ENCODE results near the gene ZP4.

Gene ZP4, protein sequence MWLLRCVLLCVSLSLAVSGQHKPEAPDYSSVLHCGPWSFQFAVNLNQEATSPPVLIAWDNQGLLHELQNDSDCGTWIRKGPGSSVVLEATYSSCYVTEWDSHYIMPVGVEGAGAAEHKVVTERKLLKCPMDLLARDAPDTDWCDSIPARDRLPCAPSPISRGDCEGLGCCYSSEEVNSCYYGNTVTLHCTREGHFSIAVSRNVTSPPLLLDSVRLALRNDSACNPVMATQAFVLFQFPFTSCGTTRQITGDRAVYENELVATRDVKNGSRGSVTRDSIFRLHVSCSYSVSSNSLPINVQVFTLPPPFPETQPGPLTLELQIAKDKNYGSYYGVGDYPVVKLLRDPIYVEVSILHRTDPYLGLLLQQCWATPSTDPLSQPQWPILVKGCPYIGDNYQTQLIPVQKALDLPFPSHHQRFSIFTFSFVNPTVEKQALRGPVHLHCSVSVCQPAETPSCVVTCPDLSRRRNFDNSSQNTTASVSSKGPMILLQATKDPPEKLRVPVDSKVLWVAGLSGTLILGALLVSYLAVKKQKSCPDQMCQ

DNA sequence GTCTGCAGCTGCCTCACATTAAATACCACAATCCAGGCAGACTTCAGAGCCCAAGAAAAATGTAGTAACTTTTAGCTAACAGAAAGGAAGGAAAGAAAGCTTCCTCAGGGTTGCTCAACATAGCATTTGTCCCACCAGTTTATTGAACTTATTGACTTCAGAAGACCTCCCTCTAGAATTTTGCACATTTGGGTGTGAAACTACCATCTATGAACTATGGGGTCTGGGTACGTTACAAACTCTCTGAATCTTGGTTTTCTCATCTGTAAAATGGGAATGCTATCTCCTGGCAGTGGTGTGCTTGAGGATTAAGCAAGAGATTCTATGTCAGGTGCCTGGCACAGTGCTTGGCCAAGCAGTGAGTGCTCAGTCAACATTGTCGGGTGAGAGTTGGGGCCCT is at the start of gene ZP4:
TSS of gene ZP4 (minus strand) at position 101 of the 400 bp plus-strand sequence. CDS start 287 bp downstream, outside the sequence.
- Mint-ChIP-seq H3K9me3 (no peaks in the 10 kb centered on the region), H3K4me1 (ENCODE audit: low read depth) (no peaks in the 10 kb centered on the region), H3K27ac (no peak within 1 kb of the TSS), H3K36me3 (ENCODE audit: low read depth) (no peaks in the 10 kb centered on the region), H3K27me3 (no peaks in the 10 kb centered on the region), H3K4me3 (no peak within 1 kb of the TSS)

DNA sequence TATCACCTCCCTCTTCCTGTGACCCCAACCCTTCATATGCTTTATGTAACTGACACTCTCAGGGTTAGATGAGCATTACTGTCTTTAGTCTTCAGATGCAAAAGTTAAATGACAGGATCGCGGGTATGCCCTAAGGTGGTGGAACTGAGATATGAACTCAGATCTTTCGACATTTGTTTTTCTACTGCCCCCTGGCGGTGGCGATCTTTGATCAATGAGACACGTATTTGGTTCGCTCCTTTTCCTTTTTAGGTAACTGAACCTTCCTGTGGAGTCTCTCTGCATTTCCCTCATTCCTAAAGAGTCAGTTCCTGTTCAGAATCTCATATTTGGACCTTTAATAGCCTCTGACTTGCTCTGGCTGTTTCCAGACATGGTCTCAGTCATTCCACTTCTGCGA is 47.8 kb upstream of the ZP4 start:
- H3K27me3 Mint-ChIP-seq: no peaks in the 10 kb centered on the region

DNA sequence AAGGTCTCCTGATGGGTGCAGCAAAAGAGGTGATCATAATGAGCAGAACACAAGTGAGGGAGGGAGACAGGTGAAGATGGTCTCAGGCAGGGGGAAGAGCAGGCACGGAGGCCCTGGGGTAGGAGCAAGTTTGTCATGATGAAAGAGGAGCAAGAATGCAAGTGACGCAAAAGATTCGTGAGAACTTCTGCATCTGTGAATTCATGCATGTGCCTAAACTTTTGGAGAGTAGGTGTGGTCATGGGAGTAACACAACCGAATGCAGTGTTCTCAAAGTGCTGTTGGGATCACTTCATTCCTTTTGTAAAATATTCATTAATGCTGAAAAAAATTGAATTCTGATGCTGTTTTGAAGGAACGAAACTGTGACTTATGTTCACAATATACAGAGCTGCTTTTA is 47.3 kb upstream of the ZP4 start:
- no peaks in the 10 kb centered on the region for H3K27me3 Mint-ChIP-seq
- H3K9me3 Mint-ChIP-seq: peaks cover 4% of the 10 kb centered on the region
- no peak overlapping the region for H3K27ac Mint-ChIP-seq
- H3K36me3 Mint-ChIP-seq (ENCODE audit: low read depth): no peaks in the 10 kb centered on the region
- H3K4me1 Mint-ChIP-seq (ENCODE audit: low read depth): no peaks in the 10 kb centered on the region
- H3K4me3 Mint-ChIP-seq: no peak overlapping the region

More for the DNA sequence above, 47.8 kb upstream of the ZP4 start:
- Mint-ChIP-seq H3K9me3 (peaks cover 4% of the 10 kb centered on the region), H3K27ac (no peak overlapping the region), H3K36me3 (ENCODE audit: low read depth) (no peaks in the 10 kb centered on the region), H3K4me1 (ENCODE audit: low read depth) (no peaks in the 10 kb centered on the region), H3K4me3 (no peak overlapping the region)

DNA sequence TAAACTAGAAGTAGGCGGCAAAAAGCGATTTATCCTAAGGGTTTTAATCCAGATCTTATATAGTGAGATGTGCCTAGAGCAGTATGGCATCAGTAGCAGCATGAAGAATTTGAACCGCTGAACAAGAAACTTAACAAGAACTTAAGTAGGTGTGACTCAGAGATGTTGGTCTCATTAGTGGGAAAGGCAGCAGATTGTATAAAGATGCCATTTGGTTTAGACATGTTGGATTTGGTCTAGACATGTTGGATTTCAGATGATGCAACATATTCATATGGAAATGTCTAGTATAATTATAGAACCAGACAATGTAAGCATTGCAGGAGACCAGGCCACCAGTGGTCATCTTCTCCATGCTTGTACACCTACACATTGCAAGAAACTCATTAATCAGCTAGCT is 42.1 kb upstream of the ZP4 start:
- no peak overlapping the region for H3K4me3 Mint-ChIP-seq
- no peaks in the 10 kb centered on the region for H3K36me3 Mint-ChIP-seq (ENCODE audit: low read depth)
- no peak overlapping the region for H3K27ac Mint-ChIP-seq
- no peaks in the 10 kb centered on the region for H3K27me3 Mint-ChIP-seq
- H3K4me1 Mint-ChIP-seq (ENCODE audit: low read depth): no peaks in the 10 kb centered on the region
- peaks cover 1% of the 10 kb centered on the region for H3K9me3 Mint-ChIP-seq

DNA sequence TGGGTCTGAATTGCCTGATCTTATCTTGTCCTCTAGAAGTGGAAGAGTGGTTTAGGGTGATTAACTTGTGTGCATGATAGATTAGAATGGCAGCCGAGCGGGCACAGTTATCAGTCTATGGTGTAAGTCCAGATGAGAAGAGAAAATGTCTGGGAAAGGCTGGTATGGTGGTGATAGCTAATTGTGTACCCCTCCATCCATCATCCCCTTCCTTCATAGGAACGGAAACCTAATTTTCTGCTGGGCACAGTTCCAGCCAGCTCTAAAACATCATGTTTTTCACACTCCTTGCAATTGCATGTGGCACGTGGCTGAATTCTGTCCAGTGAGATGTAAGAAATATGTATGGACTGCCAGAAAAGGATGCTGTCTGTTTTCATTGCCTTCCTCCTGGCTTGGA is 40.9 kb upstream of the ZP4 start:
- Mint-ChIP-seq H3K27ac (no peak overlapping the region), H3K4me1 (ENCODE audit: low read depth) (no peaks in the 10 kb centered on the region), H3K27me3 (no peaks in the 10 kb centered on the region), H3K9me3 (no peaks in the 10 kb centered on the region), H3K4me3 (no peak overlapping the region), H3K36me3 (ENCODE audit: low read depth) (no peaks in the 10 kb centered on the region)

DNA sequence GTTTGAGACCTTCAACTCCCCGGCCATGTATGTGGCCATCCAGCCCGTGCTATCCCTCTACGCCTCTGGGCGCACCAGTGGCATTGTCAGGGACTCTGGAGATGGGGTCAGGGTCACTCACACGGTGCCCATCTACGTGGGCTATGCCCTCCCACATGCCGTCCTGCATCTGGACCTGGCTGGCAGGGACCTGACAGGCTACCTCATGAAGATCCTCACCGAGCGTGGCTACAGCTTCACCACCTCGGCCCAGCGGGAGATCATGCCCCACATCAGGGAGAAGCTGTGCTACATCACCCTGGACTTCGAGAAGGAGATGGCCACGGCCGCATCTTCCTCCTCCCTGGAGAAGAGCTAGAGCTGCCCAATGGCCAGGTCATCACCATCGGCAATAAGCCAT is 36.5 kb upstream of the ZP4 start:
- Mint-ChIP-seq H3K9me3 (no peaks in the 10 kb centered on the region), H3K4me1 (ENCODE audit: low read depth) (no peaks in the 10 kb centered on the region), H3K36me3 (ENCODE audit: low read depth) (no peaks in the 10 kb centered on the region), H3K27ac (no peak overlapping the region), H3K4me3 (no peak overlapping the region), H3K27me3 (no peaks in the 10 kb centered on the region)

DNA sequence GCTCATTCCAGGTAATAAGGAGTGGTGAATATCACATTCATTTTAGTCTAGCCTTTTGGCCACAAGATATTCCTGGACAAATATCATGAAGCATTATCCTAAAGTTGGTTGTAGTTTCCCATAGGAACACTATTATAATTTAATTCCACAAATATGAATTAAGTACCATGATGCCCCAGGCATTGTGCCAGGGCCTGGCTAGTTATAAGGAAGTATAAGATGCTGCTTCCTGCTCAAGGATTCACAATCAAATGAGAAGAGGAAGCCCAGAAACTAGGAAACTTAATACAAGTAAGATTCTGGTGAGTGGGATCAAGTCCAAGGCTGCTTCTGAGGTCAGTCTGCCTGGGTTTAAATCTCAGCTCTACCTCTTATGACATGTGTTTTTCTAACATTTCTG is 30.6 kb upstream of the ZP4 start:
- Mint-ChIP-seq H3K4me1 (ENCODE audit: low read depth) (no peaks in the 10 kb centered on the region), H3K9me3 (peaks cover 4% of the 10 kb centered on the region), H3K36me3 (ENCODE audit: low read depth) (no peaks in the 10 kb centered on the region), H3K27ac (no peak overlapping the region), H3K4me3 (no peak overlapping the region), H3K27me3 (no peaks in the 10 kb centered on the region)

DNA sequence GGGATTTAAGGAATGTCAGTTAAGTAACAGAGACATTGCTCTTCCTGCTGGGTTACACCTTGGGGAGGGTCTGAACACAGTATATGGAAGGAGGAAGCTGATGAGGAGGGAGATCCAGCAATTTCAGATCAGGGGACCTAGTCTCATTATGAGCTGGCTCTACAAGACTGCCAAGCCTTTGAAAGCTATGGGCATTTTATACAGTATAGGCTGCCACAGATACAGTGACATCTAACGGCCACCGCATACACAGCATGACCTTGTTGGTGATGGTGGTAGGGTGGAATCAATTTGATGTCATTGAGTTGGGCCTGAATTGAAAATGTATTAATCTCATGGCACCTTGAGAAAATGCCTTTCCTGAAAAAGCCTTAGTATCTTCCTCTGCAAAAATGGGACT is 22.6 kb upstream of the ZP4 start:
- H3K36me3 Mint-ChIP-seq (ENCODE audit: low read depth): no peaks in the 10 kb centered on the region
- H3K9me3 Mint-ChIP-seq: peaks cover 7% of the 10 kb centered on the region
- H3K27ac Mint-ChIP-seq: no peak overlapping the region
- no peaks in the 10 kb centered on the region for H3K27me3 Mint-ChIP-seq
- no peak overlapping the region for H3K4me3 Mint-ChIP-seq
- no peaks in the 10 kb centered on the region for H3K4me1 Mint-ChIP-seq (ENCODE audit: low read depth)

DNA sequence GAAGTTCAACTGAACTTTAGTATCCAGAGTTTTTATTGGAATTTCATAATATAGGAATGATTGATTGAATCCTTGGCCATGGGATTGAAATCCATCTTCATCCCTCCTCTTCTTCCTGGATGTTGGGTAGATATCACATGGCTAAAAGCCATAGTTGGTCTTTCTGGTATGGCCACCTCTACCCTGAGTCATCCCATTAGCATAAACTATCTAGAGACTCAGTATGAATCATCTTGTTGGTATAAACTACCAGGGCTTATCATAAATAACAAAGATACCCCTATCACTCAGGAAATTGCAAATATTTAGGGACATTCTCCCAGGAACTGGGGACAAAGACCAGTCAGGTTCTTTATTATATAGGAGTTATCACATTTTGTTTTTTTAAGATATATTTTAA is 21.2 kb upstream of the ZP4 start:
- Mint-ChIP-seq H3K27ac (no peak overlapping the region), H3K9me3 (peaks cover 3% of the 10 kb centered on the region), H3K36me3 (ENCODE audit: low read depth) (no peaks in the 10 kb centered on the region), H3K4me3 (no peak overlapping the region), H3K4me1 (ENCODE audit: low read depth) (no peaks in the 10 kb centered on the region), H3K27me3 (no peaks in the 10 kb centered on the region)

DNA sequence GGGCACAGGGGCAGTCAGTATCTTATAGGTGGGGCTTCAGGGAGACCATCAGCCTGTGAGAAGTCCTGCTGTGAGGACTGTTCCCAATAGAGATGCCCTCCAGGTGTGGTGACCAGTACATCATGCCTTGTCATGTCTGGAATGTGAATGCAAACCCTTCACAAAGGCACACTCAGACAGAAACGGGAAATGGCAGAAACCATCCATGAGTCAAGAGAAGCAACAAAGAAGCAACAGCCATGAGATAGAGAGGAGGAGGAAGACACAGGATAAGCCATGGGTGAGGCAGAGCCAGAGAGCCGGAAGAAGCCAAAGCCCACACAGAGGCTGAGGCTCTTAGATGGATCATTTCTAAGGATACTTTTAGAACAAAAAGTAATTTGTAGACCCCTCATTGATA is 20.1 kb upstream of the ZP4 start:
- H3K4me1 Mint-ChIP-seq (ENCODE audit: low read depth): no peaks in the 10 kb centered on the region
- no peaks in the 10 kb centered on the region for H3K27me3 Mint-ChIP-seq

DNA sequence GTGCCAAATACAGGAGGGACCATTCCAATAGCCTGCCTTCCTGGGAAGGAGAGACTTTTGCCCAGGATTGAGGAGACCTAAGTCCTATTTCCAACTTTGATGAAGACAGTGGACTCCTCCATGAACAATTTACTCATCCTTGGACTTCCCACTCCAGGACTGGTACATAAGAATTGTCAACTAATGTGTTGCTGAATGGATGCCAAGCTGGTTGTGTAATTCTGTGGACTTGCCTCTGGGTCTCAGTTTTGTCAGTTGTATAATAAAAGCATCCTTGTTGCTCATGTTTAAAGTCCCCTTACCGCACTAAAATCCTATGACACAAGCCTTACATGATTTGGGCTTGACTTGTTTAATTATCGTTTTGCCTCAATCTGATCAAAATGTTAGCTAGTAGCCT is 13.2 kb upstream of the ZP4 start:
- Mint-ChIP-seq H3K9me3 (peaks cover 6% of the 10 kb centered on the region), H3K36me3 (ENCODE audit: low read depth) (no peaks in the 10 kb centered on the region), H3K27ac (no peak overlapping the region), H3K4me1 (ENCODE audit: low read depth) (no peaks in the 10 kb centered on the region), H3K4me3 (no peak overlapping the region), H3K27me3 (no peaks in the 10 kb centered on the region)

More for the DNA sequence above, 20.1 kb upstream of the ZP4 start:
- H3K27ac Mint-ChIP-seq: no peak overlapping the region
- no peak overlapping the region for H3K4me3 Mint-ChIP-seq
- H3K36me3 Mint-ChIP-seq (ENCODE audit: low read depth): no peaks in the 10 kb centered on the region
- peaks cover 3% of the 10 kb centered on the region for H3K9me3 Mint-ChIP-seq

DNA sequence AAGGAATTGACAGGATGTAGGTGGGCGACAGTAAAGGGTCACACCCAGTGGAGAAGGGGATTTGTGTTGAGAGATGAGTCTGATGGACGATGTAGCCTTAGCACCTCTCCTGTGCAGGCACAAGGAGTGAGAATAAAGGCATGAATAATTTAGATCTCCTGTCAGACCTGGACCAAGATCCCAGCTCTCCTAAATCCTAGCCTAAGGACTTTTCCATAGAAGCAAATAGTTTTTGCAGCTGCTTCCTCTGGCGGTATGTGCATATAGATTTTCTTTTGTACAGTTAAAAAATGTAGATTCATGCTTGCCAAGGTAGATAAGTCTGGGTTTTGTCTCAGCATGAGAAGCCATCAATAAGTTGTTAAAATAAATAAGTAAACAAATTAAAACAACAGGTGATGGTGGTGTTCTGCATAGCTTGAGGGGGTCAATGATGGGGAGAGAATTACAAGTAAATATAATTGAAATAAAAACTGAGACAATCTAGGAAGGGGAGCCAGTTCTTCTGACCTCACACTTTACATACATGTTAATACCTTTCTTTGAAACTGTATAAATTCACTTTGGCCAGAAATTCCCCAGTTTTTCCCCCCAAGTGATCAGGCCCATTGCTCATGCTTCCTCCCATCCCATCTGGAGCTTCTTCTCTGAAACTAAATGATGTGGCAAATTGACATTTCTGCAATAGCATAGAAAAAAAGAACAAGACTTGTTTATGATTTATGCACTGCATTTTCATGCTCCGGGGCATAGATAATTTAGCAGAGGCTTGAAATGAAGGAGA is 12.4 kb upstream of the ZP4 start:
- H3K36me3 Mint-ChIP-seq (ENCODE audit: low read depth): no peaks in the 10 kb centered on the region
- no peak overlapping the region for H3K4me3 Mint-ChIP-seq
- no peak overlapping the region for H3K27ac Mint-ChIP-seq
- H3K4me1 Mint-ChIP-seq (ENCODE audit: low read depth): no peaks in the 10 kb centered on the region
- H3K27me3 Mint-ChIP-seq: no peaks in the 10 kb centered on the region
- peaks cover 6% of the 10 kb centered on the region for H3K9me3 Mint-ChIP-seq

DNA sequence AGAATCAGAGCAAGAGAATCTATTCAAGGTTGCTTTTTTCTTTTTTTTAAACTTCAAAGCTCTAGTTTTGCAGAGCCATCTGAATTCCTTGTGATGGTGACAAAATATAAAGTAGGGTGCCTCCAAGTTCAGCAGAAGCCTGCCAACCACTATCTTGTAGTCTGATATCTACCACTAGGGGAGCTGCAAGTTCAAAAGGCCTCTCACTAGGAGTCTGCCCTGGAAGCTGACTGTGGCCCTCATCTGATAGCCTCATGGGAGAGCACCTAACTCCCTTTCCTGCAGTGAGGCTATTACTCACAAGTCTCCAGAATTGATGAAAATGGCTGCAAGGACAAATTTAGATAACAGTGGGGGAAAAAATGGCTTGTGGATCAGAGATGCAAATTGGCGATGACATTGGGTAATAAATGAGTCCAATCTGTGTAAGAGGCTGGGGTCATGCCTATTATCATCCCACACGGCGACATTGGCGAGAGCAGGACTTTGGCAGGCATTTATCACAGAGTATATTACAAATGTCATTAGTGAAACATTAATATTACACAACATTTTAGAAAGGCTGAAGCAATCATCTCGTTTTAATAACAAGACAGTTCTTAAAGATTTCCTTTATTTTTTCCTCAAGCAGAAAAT is 10.7 kb upstream of the ZP4 start:
- Mint-ChIP-seq H3K36me3 (ENCODE audit: low read depth) (no peaks in the 10 kb centered on the region), H3K4me1 (ENCODE audit: low read depth) (no peaks in the 10 kb centered on the region), H3K4me3 (no peak overlapping the region), H3K9me3 (peaks cover 6% of the 10 kb centered on the region), H3K27ac (no peak overlapping the region), H3K27me3 (no peaks in the 10 kb centered on the region)

DNA sequence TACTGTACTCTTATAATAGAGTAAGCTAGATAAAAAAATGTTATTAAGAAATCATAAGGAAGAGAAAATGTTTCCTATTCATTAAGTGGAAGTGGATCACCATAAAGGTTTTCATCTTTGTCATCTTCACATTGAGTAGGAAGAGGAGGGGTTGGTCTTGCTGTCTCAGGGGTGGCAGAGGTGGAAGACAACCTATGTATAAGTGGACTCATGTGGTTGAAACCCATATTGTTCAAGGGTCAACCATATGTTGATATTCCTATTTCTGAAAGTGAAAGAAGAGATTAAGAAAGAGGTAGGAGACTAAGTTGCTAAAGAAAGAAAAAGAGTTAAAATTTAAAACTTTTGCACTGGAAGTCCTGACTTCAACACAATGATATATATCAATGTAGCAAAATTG is 4.9 kb upstream of the ZP4 start:
- H3K4me3 Mint-ChIP-seq: no peak overlapping the region
- H3K36me3 Mint-ChIP-seq (ENCODE audit: low read depth): no peaks in the 10 kb centered on the region
- H3K4me1 Mint-ChIP-seq (ENCODE audit: low read depth): no peaks in the 10 kb centered on the region
- H3K27ac Mint-ChIP-seq: no peak overlapping the region
- no peaks in the 10 kb centered on the region for H3K27me3 Mint-ChIP-seq
- H3K9me3 Mint-ChIP-seq: peaks cover 6% of the 10 kb centered on the region

DNA sequence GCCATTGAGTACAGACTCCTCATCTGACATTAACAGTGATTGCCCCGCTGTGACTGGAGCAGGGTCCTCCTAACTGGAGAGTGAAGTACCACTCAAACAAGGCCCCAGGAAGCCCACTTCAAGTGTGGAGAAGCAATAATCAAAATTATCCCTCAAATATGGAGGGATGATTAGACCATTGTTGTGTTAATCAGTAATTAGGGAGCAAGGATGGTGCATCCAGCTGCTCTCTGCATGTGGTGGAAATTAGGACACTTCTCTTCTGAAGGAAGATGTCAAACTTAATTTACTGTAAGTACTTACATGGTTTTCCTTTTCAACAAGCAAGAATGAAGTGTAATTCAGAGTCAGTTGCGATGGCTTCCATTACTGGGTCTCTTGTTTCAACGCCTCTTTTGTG is 3.4 kb upstream of the ZP4 start:
- no peaks in the 10 kb centered on the region for H3K9me3 Mint-ChIP-seq
- no peaks in the 10 kb centered on the region for H3K36me3 Mint-ChIP-seq (ENCODE audit: low read depth)
- no peak overlapping the region for H3K27ac Mint-ChIP-seq
- no peaks in the 10 kb centered on the region for H3K4me1 Mint-ChIP-seq (ENCODE audit: low read depth)
- H3K4me3 Mint-ChIP-seq: no peak overlapping the region
- no peaks in the 10 kb centered on the region for H3K27me3 Mint-ChIP-seq
